Stimulated activated CD4-positive, alpha-beta T cell treated with anti-CD3 and anti-CD28 coated beads, TNF-alpha, amount 100 ng/mL, for 4 hours (primary cell): ENCODE results near the gene PARD3B.

Experiments used
- DNase-seq, 3 experiments: peaks; one replicate each; pipeline ENCODE4 v3.0.0-alpha.2; 2020; ENCODE audit warnings: low read depth in 3 of 3

The PARD3B gene

GRCh38 chr2:204753841-204754240 lies 208.6 kb downstream of the PARD3B start:
- DNase-seq = no peak

GRCh38 chr2:204754898-204755297 lies 209.6 kb downstream of the PARD3B start:
- no peak for DNase-seq

- DNase-seq = no peak
Measured at GRCh38 chr2:204763974-204764703, 218.9 kb downstream of the PARD3B start.

DNA sequence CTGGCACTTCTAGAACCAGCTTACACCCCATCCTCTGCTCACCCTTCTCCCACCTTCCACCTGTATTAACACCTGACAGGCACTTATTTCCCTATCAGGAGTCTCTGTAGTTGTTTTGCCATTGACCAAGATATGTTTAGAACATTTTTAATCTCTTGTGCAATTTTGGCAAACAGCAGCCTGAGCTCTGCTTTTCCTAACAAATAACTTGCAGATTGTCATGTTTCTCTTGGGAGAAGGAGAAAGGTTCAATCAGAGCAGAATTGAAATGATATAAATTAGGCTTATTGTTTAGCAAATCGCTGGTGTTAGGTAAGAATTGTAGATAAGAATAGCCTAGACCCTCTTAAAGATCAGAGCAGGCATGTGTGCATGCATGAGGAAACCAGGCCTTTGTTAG lies 225.5 kb downstream of the PARD3B start:
- no peak for DNase-seq

DNA sequence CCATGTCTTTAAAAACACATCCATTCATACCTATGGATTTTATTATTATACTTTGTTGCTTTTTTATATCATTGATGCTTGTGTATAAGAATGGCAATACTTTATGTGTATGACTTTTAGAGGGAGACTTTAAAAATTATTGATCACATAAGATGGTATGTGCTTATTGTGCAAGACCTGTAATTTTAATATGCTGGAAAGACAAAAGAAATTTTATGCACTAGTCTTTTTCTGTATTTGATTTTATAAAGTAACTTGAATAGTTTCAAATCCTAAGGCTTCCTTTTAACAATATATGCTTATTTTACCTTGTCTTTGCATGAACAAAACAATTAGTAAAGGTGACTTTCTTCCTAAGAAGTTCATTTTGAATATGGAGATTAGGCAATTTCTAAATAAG lies 226.4 kb downstream of the PARD3B start:
- DNase-seq = no peak

GRCh38 chr2:204772546-204772945 lies 227.3 kb downstream of the PARD3B start:
- DNase-seq = no peak

DNA sequence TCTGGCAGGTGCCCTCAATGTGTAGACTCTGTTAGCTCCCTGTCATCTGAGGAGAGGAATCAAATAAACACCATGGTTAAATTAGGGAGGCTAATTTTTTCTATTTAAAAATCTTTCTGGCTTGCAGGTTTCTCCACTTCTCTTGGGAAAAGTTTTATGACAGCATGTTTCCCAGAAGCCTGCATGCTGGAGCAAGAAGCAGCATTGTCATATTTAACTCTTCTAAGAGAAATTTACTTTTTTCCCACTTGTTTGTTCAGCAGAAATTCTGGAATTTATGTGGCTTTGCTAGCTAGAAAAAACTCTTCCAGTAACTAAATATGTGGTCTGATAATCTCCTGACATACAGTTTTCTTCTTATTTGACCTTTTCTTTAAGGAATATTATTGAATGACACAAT lies 230.5 kb downstream of the PARD3B start:
- DNase-seq = no peak

- DNase-seq = no peak
Measured at GRCh38 chr2:204776781-204777559, 231.7 kb downstream of the PARD3B start.

DNA sequence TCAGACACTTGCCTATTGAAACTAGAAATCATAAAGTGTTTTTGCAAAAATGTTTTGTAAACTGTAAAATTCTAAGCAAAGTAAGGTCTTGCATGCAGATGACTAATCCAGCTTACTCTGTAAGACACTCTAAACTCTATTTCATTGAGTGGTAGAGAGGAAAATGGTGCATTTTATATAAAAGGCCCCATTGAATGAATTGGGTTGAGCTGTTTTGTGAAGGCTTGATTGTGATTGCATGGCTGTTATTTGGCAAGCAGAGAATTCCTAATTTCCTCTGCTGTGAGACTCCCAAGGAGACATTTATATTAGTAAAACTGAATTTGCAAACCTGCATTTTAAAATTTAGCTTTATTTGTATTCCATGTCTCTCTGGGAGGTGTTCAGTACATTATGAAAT lies 234.5 kb downstream of the PARD3B start:
- DNase-seq = no peak

GRCh38 chr2:204781941-204782340 lies 236.7 kb downstream of the PARD3B start:
- DNase-seq = no peak

GRCh38 chr2:204790076-204790475 lies 244.8 kb downstream of the PARD3B start:
- DNase-seq = no peak

DNA sequence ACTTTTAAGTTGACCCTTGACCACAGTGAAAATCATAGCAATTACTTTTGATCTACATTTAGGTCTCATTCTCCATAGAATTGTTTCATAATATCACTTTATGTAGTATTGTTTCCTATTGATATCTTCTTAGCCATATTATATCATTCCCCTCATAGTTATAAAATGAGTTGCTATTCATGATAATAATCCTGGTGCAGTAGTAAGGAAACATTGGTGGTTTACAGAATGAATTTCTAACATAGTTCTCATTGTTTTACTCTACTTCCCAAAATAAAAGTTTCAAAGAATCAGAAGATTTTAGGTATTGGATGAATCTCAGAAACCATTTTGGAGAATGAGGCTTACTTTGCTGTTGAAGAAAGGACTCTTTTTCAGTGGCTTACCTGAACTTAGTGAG lies 246.0 kb downstream of the PARD3B start:
- DNase-seq = no peak

DNA sequence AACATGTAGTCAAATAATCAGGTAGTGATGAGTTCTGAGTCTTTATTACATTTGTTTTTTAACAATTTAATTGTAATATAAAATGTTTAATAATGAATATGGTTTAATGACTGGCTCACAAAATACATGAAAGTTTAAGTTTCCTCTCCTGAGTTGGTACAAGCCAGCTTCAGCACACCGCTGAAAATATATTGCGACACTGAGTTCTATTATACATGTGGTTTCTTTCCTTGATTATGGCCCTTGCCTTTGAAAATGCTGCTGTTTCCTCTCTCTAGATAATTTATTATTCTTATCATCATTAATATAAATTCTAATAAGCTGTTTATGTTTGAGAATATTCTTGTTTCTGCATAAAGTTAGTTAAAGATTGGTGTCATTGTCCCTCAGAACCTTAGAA lies 249.3 kb downstream of the PARD3B start:
- DNase-seq = no peak

GRCh38 chr2:204795156-204795555 lies 249.9 kb downstream of the PARD3B start:
- no peak for DNase-seq

- DNase-seq = no peak
Measured at GRCh38 chr2:204796581-204796980, 251.3 kb downstream of the PARD3B start.

DNA sequence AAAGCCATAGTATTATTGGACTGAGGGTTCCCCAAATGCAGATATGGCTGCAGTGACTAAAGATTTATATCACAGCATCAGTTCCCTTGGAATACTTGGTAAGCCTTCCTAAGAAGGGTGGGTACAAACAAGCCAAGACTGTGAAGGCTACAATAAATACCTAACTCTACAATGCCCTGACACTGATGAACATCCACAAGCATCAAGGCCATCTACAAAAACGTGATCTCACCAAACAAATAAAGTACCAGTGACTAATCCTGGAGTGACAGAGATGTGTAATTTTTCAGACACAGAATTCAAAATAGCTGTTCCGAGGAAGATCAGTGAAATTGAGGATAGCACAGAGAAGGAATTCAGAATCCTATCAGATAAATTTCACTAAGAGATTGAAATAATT lies 254.5 kb downstream of the PARD3B start:
- no peak for DNase-seq

DNA sequence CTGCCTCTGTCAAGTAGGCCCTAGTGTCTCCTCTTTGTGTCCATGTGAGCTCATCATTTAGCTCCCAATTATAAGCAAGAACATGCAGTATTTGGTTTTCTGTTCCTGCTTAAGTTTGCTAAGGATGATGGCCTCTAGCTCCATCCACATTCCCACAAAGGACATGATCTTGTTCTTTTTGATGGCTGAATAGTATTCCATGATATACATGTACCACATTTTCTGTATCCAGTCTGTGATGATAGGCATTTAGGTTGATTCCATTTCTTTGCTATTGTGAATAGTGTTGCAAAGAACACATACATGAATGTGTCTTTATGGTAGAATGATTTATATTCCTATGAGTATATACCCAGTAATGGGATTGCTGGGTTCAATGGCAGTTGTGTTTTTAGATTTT lies 263.2 kb downstream of the PARD3B start:
- DNase-seq = no peak

- DNase-seq = no peak
Measured at GRCh38 chr2:204824751-204825453, 279.6 kb downstream of the PARD3B start.

GRCh38 chr2:204825681-204826080 lies 280.4 kb downstream of the PARD3B start:
- no peak for DNase-seq

- DNase-seq = no peak
Measured at GRCh38 chr2:204827701-204828590, 282.7 kb downstream of the PARD3B start.

- DNase-seq = no peak
Measured at GRCh38 chr2:204834716-204835384, 289.6 kb downstream of the PARD3B start.
